K562 (cell line): ENCODE data around the gene DPEP2NB. TPM values are rescaled to one million over a fixed set of nuclear protein-coding genes. Genes with fewer than 3 reads are reported as not detected.

Experiments
- CBX8 ChIP-seq: fragments of 200-600 bp; sonication (generic); IDR thresholded peaks from 2 replicates; pipeline ENCODE4 v1.6.1; 2012; ENCODE audit warnings: borderline replicate concordance, mixed run types, low read depth, mild to moderate bottlenecking, moderate library complexity, mixed read lengths, low read length, control low read depth, inconsistent platforms; ENCODE audit not compliant: poor library complexity, severe bottlenecking; ENCODE audit errors: extremely low read depth
- CEBPG ChIP-seq, 3 experiments: fragments of 200-800 bp in 1 of 3; sonication (Bioruptor generic) in 1 of 3; sonication (generic) in 1 of 3; formaldehyde crosslinking in 1 of 3; IDR thresholded peaks in 2 of 3; conservative IDR thresholded peaks in 1 of 3; 2 replicates each; pipeline versions ENCODE4 v1.6.1 to v1.8.0; 2016 to 2022; ENCODE audit warnings: missing compliant biosample characterization in 2 of 3, missing genetic modification characterization in 2 of 3, mild to moderate bottlenecking in 1 of 3, missing genetic modification reagents in 1 of 3
- CTBP1 ChIP-seq: fragments of 450-650 bp; IDR thresholded peaks from 2 replicates; pipeline ENCODE4 v1.6.1; 2016; ENCODE audit warnings: borderline replicate concordance
- ELF4 ChIP-seq: fragments of 450-650 bp; formaldehyde crosslinking; IDR thresholded peaks from 2 replicates; pipeline ENCODE4 v1.4.0; 2022; ENCODE audit warnings: missing genetic modification characterization
- GABPB1 ChIP-seq: sonication (generic); formaldehyde crosslinking; IDR thresholded peaks from 2 replicates; pipeline ENCODE4 v1.8.0; 2022; ENCODE audit warnings: mild to moderate bottlenecking, missing genetic modification reagents
- HDAC1 ChIP-seq, 2 experiments: fragments of 450-650 bp; IDR thresholded peaks; 2 replicates each; pipeline ENCODE4 v1.6.1; 2016 to 2017; ENCODE audit warnings: inconsistent platforms in 1 of 2, mild to moderate bottlenecking in 1 of 2, moderate library complexity in 1 of 2
- HNRNPK ChIP-seq: fragments of 200-400 bp; formaldehyde crosslinking; IDR thresholded peaks from one replicate; pipeline ENCODE4 v1.6.1; 2018; ENCODE audit warnings: mild to moderate bottlenecking, low read depth, low read length; ENCODE audit not compliant: poor library complexity, severe bottlenecking
- ILF3 ChIP-seq: fragments of 450-650 bp; IDR thresholded peaks from 2 replicates; pipeline ENCODE4 v1.6.1; 2018; ENCODE audit warnings: antibody characterized with exemption, mild to moderate bottlenecking, moderate library complexity, borderline replicate concordance
- ILK ChIP-seq: fragments of 450-650 bp; IDR thresholded peaks from 2 replicates; pipeline ENCODE4 v1.6.1; 2016; ENCODE audit warnings: missing genetic modification characterization, low read depth, mild to moderate bottlenecking, missing compliant biosample characterization, moderate library complexity, borderline replicate concordance
- NCOA1 ChIP-seq: fragments of 450-650 bp; IDR thresholded peaks from 2 replicates; pipeline ENCODE4 v1.6.1; 2016; ENCODE audit warnings: low read depth
- NUFIP1 ChIP-seq: fragments of 450-650 bp; IDR thresholded peaks from 2 replicates; pipeline ENCODE4 v1.6.1; 2018; ENCODE audit not compliant: partially characterized antibody
- PCBP2 ChIP-seq: fragments of 200-400 bp; formaldehyde crosslinking; IDR thresholded peaks from 2 replicates; pipeline ENCODE4 v1.6.1; 2018; ENCODE audit warnings: low read length, low read depth, mild to moderate bottlenecking, moderate library complexity; ENCODE audit not compliant: poor library complexity, severe bottlenecking
- PRMT5 ChIP-seq: sonication (generic); formaldehyde crosslinking; IDR thresholded peaks from 2 replicates; pipeline ENCODE4 v1.5.0; 2020; ENCODE audit warnings: missing genetic modification reagents
- RNF2 ChIP-seq: sonication (generic); IDR thresholded peaks from 2 replicates; pipeline ENCODE4 v1.6.1; 2016
- SNRNP70 ChIP-seq: fragments of 200-400 bp; formaldehyde crosslinking; optimal IDR thresholded peaks from 2 replicates; pipeline ENCODE3; 2017; ENCODE audit warnings: low read depth, low read length
- SRSF3 ChIP-seq: fragments of 200-400 bp; formaldehyde crosslinking; IDR thresholded peaks from 2 replicates; pipeline ENCODE4 v1.6.1; 2016; ENCODE audit warnings: mild to moderate bottlenecking, low read length, moderate library complexity; ENCODE audit not compliant: insufficient read depth
- TEAD4 ChIP-seq, 2 experiments: sonication (generic) in 1 of 2; formaldehyde crosslinking in 1 of 2; IDR thresholded peaks; 2 replicates each; pipeline versions ENCODE4 v1.6.1 to v1.8.0; 2012 to 2022; ENCODE audit warnings: borderline replicate concordance in 1 of 2, inconsistent platforms in 1 of 2, low read length in 1 of 2, mild to moderate bottlenecking in 1 of 2, missing genetic modification reagents in 1 of 2
- ZBTB17 ChIP-seq: fragments of 450-650 bp; formaldehyde crosslinking; IDR thresholded peaks from 2 replicates; pipeline ENCODE4 v1.4.0; 2020; ENCODE audit warnings: mild to moderate bottlenecking
- ZKSCAN8 ChIP-seq: fragments of 200-800 bp; sonication (Bioruptor generic); IDR thresholded peaks from 2 replicates; pipeline ENCODE4 v1.6.1; 2016; ENCODE audit warnings: missing genetic modification characterization, missing compliant biosample characterization
- ZNF212 ChIP-seq: fragments of 450-650 bp; formaldehyde crosslinking; IDR thresholded peaks from 2 replicates; pipeline ENCODE4 v1.4.0; 2020; ENCODE audit warnings: mild to moderate bottlenecking
- ZNF263 ChIP-seq: sonication (generic); formaldehyde crosslinking; IDR thresholded peaks from 2 replicates; pipeline ENCODE4 v1.8.0; 2022; ENCODE audit warnings: mild to moderate bottlenecking, missing genetic modification reagents, borderline replicate concordance
- ZNF507 ChIP-seq: conservative IDR thresholded peaks from 2 replicates; pipeline ENCODE4 v1.6.1; 2017; ENCODE audit warnings: missing genetic modification characterization, missing compliant biosample characterization
- ZNF778 ChIP-seq: fragments of 450-650 bp; formaldehyde crosslinking; IDR thresholded peaks from 2 replicates; pipeline ENCODE4 v1.4.0; 2020; ENCODE audit warnings: mild to moderate bottlenecking, moderate library complexity
- ZSCAN32 ChIP-seq: fragments of 450-650 bp; formaldehyde crosslinking; IDR thresholded peaks from 2 replicates; pipeline ENCODE4 v1.4.0; 2020; ENCODE audit warnings: mild to moderate bottlenecking, moderate library complexity
- polyA plus RNA-seq, 8 experiments: library from polyadenylated mRNA; depleted of rRNA in 4 of 8; stranded (reverse) in 5 of 8; unstranded in 3 of 8; fragments of >200 nt; fragmentation: Nextera tagmentation in 2 of 8; fragmentation: Illumina TruSeq in 1 of 8; extraction: Ambion mirVana in 2 of 8; extraction: Trizol in 1 of 8; gene quantifications; 2 replicates each; pipeline versions ENCODE4 v1.2.1 to v1.2.3, GENCODE V29; 2011 to 2014; ENCODE audit warnings: inconsistent platforms in 1 of 8, missing spikeins in 1 of 8
- total RNA-seq, 7 experiments: library from RNA; depleted of rRNA in 6 of 7; stranded (reverse); fragments of >200 nt in 6 of 7; fragmentation: Illumina TruSeq in 2 of 7; extraction: Trizol in 2 of 7; gene quantifications; 2 replicates each; pipeline versions ENCODE4 v1.2.1 to v1.2.3, GENCODE V29; 2011 to 2021; ENCODE audit warnings: low replicate concordance in 1 of 7
- TF ChIP-seq, protein P1 (sequence below): fragments of 250-450 bp; sonication (Bioruptor Pico); IDR thresholded peaks from 2 replicates; pipeline ENCODE4 v1.9.0; 2021; ENCODE audit warnings: mild to moderate bottlenecking, inconsistent platforms
- TF ChIP-seq, protein P2 (sequence below): fragments of 250-450 bp; sonication (Bioruptor Pico); IDR thresholded peaks from 2 replicates; pipeline ENCODE4 v1.8.0; 2022; ENCODE audit warnings: moderate library complexity, mild to moderate bottlenecking, inconsistent platforms

The DPEP2NB gene
- total and polyA plus RNA-seq, 9 of the 15 experiments (the other 6 are each of a cell fraction or from before 2014, with no cell fraction given), result not detected

DNA sequence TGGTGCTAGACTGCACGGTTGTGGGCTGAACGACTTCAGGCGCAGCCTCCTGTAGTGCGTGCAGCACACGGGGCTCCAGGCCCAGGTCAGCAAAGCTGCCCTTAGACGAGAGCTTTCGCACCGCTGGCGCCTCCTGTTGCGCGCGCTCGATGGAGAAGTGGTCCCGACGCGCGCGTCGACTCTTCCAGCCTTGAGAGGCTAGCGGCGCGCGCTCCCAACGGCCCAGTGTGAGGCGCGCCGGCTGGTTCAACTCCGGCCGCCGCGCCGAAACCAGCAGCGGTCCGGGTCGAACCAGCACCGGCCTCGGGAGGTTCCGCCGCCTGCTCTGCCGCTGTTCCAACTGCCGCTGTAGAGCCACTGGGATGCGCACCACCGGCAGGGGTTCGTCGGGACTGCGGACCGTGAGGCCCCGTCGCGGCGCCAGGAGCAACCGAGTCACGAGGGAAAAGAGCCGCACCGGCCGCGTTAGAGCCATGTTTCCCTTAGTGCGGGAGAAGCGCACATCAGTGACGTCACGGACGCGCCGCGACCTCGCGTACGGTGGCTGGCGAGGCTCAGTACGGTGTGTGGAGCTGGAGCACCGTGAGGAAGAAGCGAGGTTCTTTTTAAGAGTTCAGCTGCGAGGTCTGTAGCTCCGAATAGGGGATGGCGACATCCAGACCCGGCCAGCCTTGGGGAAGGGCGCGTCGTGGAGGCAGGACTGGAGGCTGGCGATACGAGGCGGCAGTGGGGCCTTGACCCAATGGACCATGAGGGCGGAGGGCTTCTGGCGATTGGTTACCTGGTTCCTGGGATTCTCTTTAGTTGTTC lies 7.2 kb upstream of the DPEP2NB start, which contains the start of the genes DDX28 and DUS2 (continued):
- TF ChIP-seq RNF2 (peak; percentile 60; the same call in 1 of the 2 replicates), ILK (tag) (no peak), PCBP2 (no peak), ZNF507 (tag) (no peak), ZNF212 (CRISPR knock-in tag) (no peak), ILF3 (no peak), CBX8 (no peak), PRMT5 (CRISPR knock-in tag) (no peak), ZKSCAN8 (CRISPR knock-in tag) (no peak), ZNF263 (CRISPR knock-in tag) (peak; percentile 97), ELF4 (CRISPR knock-in tag) (no peak), HNRNPK (no peak), SNRNP70 (no peak), HDAC1 (IDR thresholded peaks at IDR 0.05) (peak; percentile 15 to 98; a peak in 2 of 4 replicates), GABPB1 (CRISPR knock-in tag) (peak; percentile 82), NCOA1 (0 out of 2 replicates have a peak, but pooled peaks have one; percentile 24), ZBTB17 (CRISPR knock-in tag) (peak; percentile 11; the same call in 1 of the 2 replicates), SRSF3 (no peak), ZSCAN32 (CRISPR knock-in tag) (no peak), TEAD4 (IDR thresholded peaks at IDR 0.05; ENCODE audit: low read length) (no peak), TEAD4 (CRISPR knock-in tag; IDR thresholded peaks at IDR 0.05; ENCODE audit: borderline replicate concordance) (no peak), NUFIP1 (no peak), CEBPG (CRISPR knock-in tag; IDR thresholded peaks at IDR 0.05) (no peak), CEBPG (tag; conservative IDR thresholded peaks at IDR 0.05 in 1 of 2, IDR thresholded peaks at IDR 0.05 in 1 of 2) (no peak), CTBP1 (peak; percentile 89), ZNF778 (CRISPR knock-in tag) (no peak)
- TF ChIP-seq, protein P1, sequence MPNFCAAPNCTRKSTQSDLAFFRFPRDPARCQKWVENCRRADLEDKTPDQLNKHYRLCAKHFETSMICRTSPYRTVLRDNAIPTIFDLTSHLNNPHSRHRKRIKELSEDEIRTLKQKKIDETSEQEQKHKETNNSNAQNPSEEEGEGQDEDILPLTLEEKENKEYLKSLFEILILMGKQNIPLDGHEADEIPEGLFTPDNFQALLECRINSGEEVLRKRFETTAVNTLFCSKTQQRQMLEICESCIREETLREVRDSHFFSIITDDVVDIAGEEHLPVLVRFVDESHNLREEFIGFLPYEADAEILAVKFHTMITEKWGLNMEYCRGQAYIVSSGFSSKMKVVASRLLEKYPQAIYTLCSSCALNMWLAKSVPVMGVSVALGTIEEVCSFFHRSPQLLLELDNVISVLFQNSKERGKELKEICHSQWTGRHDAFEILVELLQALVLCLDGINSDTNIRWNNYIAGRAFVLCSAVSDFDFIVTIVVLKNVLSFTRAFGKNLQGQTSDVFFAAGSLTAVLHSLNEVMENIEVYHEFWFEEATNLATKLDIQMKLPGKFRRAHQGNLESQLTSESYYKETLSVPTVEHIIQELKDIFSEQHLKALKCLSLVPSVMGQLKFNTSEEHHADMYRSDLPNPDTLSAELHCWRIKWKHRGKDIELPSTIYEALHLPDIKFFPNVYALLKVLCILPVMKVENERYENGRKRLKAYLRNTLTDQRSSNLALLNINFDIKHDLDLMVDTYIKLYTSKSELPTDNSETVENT (CRISPR knock-in tag), result peak; percentile 75; the same call in 1 of the 2 replicates
- TF ChIP-seq, protein P2, sequence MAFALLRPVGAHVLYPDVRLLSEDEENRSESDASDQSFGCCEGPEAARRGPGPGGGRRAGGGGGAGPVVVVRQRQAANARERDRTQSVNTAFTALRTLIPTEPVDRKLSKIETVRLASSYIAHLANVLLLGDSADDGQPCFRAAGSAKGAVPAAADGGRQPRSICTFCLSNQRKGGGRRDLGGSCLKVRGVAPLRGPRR, result no peak
